ENCODE measurements around the gene LRRFIP2.

Gene LRRFIP2

GRCh38 chr3:37168896-37169295 lies 5.5 kb downstream of the LRRFIP2 start:
- ChIA-PET CTCF (no interaction called here), POLR2A (ENCODE audit: low non-redundant PET) (no interaction called here)
- no peak for TF ChIP-seq CTCF (conservative IDR thresholded peaks at IDR 0.05; ENCODE audit: low read depth)

DNA sequence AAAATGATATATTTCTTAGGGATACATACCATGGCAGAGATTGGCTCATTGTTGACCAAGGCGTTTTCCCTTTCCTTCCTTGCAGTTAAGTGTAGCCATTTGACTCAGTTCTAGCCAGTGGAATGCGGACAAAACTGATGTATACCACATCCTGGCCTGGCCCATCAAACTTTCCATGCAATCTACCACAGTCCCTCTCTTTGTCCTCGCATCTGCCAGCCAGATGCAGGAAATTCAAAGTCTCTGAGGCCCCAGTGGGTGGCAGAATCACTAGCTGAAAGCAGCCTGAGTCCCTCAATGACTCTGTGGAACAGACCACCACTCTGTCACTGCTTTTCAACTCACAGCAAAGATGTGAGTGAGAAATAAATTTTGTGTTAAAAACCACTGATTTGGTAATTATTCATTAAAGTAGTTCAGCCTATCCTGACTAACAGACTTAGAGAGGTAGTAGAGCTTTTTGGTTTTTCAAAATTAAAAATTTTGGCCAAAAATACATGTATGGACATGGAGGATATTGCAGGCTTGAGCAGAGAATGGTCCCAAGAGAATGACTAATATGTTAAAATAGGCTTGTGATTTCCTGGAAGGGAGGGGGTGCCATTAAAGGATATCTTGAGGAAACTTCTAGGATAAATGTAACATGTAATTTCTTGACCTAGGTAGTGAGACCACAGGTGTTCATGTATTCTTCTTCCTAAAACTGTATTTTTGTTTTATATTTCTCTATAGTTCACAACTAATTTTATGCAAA lies 10.9 kb downstream of the LRRFIP2 start:
- peak; percentile 38 for DNase-seq (ENCODE audit: low spot score)
- peak overlapping the region; percentile 90 for H3K27ac ChIP-seq
- ChIA-PET CTCF (no interaction called here), POLR2A (ENCODE audit: low non-redundant PET) (no interaction called here)
- no peak for TF ChIP-seq CTCF (conservative IDR thresholded peaks at IDR 0.05; ENCODE audit: low read depth)

More at GRCh38 chr3:37168896-37169295, 5.5 kb downstream of the LRRFIP2 start:
- DNase-seq (ENCODE audit: low spot score) = no peak
- H3K27ac ChIP-seq = no peak overlapping the region

DNA sequence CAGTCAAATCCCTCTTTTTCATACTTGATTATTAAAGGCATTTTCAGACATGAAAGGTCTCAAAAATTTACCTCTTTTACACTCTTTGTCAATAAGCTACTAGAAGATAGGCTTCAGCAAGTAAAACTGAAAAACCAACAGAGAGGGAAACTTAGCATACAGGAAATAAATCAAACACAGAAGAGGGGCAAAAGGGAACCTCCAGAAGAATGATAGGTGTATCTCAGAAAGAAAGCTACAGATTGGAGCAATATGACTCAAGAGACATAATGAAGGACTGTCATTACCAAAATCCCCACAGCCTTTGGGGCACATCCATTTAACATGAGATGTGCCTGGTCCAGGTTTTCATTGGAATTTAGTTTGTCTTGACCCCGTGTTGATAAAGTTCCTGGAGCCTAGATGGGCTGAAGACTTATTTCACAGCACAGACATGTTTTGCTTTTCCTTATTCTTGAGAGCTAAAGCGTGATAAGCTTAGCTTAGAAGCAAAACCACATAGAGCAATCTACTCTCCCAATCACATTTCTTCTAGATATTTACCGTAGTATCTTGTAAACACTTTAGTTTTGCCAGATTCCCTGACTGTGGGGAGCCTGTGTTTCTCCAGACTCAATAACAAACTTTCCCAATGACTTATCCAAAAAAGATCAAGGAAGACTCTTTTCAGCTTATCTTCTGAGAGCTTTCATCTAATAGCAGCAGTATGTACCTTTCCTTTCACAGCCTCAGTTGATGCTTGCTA lies 11.7 kb downstream of the LRRFIP2 start:
- CTCF ChIA-PET = no interaction called here

GRCh38 chr3:37161351-37161750 lies 13.0 kb downstream of the LRRFIP2 start:
- H3K27ac ChIP-seq = no peak overlapping the region
- no peak for DNase-seq (ENCODE audit: low spot score)
- no peak for TF ChIP-seq CTCF (conservative IDR thresholded peaks at IDR 0.05; ENCODE audit: low read depth)
- POLR2A ChIA-PET (ENCODE audit: low non-redundant PET) = no interaction called here
- CTCF ChIA-PET = interaction anchor here (0.5 kb wide), 1 partner anchor 219 kb away, joined by 4 read pairs; no protein-coding TSS in a partner anchor

More for the DNA sequence above, 11.7 kb downstream of the LRRFIP2 start:
- POLR2A ChIA-PET (ENCODE audit: low non-redundant PET) = no interaction called here
- no peak for TF ChIP-seq CTCF (conservative IDR thresholded peaks at IDR 0.05; ENCODE audit: low read depth)
- peak overlapping the region; percentile 90 for H3K27ac ChIP-seq
- DNase-seq (ENCODE audit: low spot score) = no peak

GRCh38 chr3:37155782-37156181 lies 18.6 kb downstream of the LRRFIP2 start:
- no peak for TF ChIP-seq CTCF (conservative IDR thresholded peaks at IDR 0.05; ENCODE audit: low read depth)
- ChIA-PET POLR2A (ENCODE audit: low non-redundant PET) (no interaction called here), CTCF (no interaction called here)
- DNase-seq (ENCODE audit: low spot score) = no peak
- peak overlapping the region; percentile 13; the same call in 1 of the 2 replicates for H3K27ac ChIP-seq

DNA sequence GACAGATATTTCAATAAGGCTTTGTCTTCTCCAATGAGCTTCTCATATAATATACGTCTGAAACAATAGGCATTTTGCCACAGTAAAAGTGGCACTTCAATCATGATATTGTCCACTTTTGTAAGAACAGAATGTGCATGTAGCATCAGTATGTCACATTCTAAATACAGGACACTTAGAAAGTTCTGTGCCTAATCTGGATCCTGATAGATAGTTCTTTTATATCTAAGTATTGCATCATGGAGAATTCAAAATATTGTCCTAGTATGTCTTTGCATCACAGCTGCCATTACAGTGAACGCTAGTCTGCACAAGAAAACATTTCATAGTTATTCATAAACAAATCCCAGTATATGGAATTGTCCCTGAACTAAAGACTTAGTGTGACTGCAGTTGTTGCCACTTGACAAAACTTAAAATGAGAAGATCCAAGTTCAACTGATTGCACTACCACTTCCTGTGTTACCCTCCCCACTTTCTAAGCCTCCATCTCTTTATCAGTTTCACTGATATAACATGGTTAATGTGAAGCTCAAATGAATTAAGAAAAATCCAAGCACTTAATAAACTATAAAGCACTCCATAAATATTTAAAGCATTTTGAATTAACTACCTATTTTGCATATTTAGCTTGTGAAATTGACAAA lies 19.6 kb downstream of the LRRFIP2 start:
- TF ChIP-seq CTCF (conservative IDR thresholded peaks at IDR 0.05; ENCODE audit: low read depth) = no peak
- CTCF ChIA-PET = no interaction called here
- no peak overlapping the region for H3K27ac ChIP-seq
- DNase-seq (ENCODE audit: low spot score) = no peak
- POLR2A ChIA-PET (ENCODE audit: low non-redundant PET) = no interaction called here

All from RWPE1 (cell line).